SKM-1 treated with dmso at 0.1 percent for 144 hours (cell line): Measurements from ENCODE around the gene PDGFD.

Source experiments
- DNase-seq: peaks from one replicate; lab custom pipeline; 2025; ENCODE audit not compliant: unreplicated experiment; lab: John Stamatoyannopoulos, UW

PDGFD gene

GRCh38 chr11:103893371-103893770, 270.6 kb downstream of the PDGFD start:
- DNase-seq, result no peak

GRCh38 chr11:103892603-103893002, 271.3 kb downstream of the PDGFD start:
- no peak for DNase-seq

GRCh38 chr11:103890654-103891053, 273.3 kb downstream of the PDGFD start:
- DNase-seq, result no peak

GRCh38 chr11:103889679-103890078, 274.3 kb downstream of the PDGFD start:
- no peak for DNase-seq

- no peak for DNase-seq
Measured at GRCh38 chr11:103888541-103888951, 275.4 kb downstream of the PDGFD start.

- DNase-seq, result no peak
Measured at GRCh38 chr11:103887001-103887658, 276.8 kb downstream of the PDGFD start.

GRCh38 chr11:103883856-103884255, 280.1 kb downstream of the PDGFD start:
- DNase-seq, result no peak

- no peak for DNase-seq
Measured at GRCh38 chr11:103883291-103883690, 280.7 kb downstream of the PDGFD start.

GRCh38 chr11:103881584-103881983, 282.4 kb downstream of the PDGFD start:
- DNase-seq, result no peak

GRCh38 chr11:103880968-103881367, 283.0 kb downstream of the PDGFD start:
- no peak for DNase-seq

GRCh38 chr11:103878646-103879045, 285.3 kb downstream of the PDGFD start:
- DNase-seq, result peak; percentile 75

- DNase-seq, result no peak
Measured at GRCh38 chr11:103877221-103877620, 286.7 kb downstream of the PDGFD start.

GRCh38 chr11:103875855-103876510, 288.0 kb downstream of the PDGFD start:
- DNase-seq, result no peak

GRCh38 chr11:103872748-103873147, 291.2 kb downstream of the PDGFD start:
- no peak for DNase-seq

- DNase-seq, result no peak
Measured at GRCh38 chr11:103871923-103872551, 291.9 kb downstream of the PDGFD start.

GRCh38 chr11:103870821-103871309, 293.1 kb downstream of the PDGFD start:
- DNase-seq, result no peak

GRCh38 chr11:103867481-103867880, 296.5 kb downstream of the PDGFD start:
- DNase-seq, result no peak

GRCh38 chr11:103863497-103863896, 300.4 kb downstream of the PDGFD start:
- DNase-seq, result no peak

GRCh38 chr11:103862802-103863174, 301.2 kb downstream of the PDGFD start:
- no peak for DNase-seq

GRCh38 chr11:103862094-103862801, 301.7 kb downstream of the PDGFD start:
- DNase-seq, result no peak
